ENCODE measurements around the gene CPED1.
A peak's percentile ranks its signal among the peaks of the same experiment; 100 is the strongest.
"Not testable (repeated sequence)": the region's sequence is repeated elsewhere in the genome, so short reads cannot be mapped to it uniquely, and the experiment has no call there.

The CPED1 gene

DNA sequence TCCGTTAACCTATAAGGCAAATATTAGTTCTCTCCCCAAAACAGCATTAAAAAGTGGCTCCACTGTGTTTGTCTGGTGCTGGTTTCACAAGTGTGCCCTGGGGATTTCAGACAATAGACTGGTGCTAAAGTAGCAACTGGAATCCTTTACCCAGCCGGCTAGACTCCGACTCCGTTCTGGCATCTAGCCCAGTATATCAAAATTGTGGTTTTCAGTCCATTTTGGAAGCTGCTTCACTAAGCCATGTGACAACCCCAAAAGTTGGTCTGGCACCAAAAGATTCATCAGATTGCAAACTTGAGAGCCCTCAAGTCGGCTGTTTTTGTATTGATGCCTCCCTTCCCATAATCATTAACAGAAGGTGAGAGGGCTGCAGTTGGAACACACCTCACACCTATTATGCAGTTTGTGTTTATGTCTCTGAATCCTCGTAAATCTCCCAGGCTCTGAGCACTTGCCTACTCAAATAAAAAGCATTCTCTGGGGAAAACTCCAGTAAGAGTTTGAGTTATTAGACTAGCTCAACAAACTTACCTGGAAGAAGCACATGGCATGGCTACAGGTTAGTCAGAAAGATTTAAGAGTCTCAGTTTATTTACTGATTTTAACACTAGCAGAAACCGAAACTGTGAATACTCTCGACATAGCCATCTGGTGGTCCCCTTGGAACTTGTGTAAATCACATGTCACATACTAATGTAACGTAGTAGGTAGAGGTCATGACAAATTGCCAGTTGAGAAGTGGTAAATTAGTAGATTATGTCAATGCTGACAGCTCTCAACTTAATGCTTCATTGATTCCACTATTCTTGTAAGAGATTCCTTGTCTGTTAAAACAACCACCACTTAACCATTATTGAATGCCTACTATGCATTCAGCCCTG lies 325.5 kb downstream of the CPED1 start:
- no peak overlapping the region for H3K4me3 ChIP-seq (ENCODE audit: low read length)
- H3K27ac ChIP-seq (ENCODE audit: low read length) = no peak overlapping the region
- H3K4me1 ChIP-seq (ENCODE audit: insufficient read depth, low read length) = no peaks in the 10 kb centered on the region
- no peaks in the 10 kb centered on the region for H3K27me3 ChIP-seq (ENCODE audit: insufficient read depth, low read length)
- H3K9ac ChIP-seq (ENCODE audit: low read depth, low read length) = no peak overlapping the region
- no peaks in the 10 kb centered on the region for H3K36me3 ChIP-seq (ENCODE audit: insufficient read depth, low read depth, low read length)
- no peaks in the 10 kb centered on the region for H3K9me3 ChIP-seq (ENCODE audit: insufficient read depth, low read depth, low read length)

- not testable (repeated sequence) for H3K27me3 ChIP-seq (ENCODE audit: insufficient read depth, low read length); H3K4me1 ChIP-seq (ENCODE audit: insufficient read depth, low read length); H3K4me3 ChIP-seq (ENCODE audit: low read length); H3K27ac ChIP-seq (ENCODE audit: low read length); H3K9me3 ChIP-seq (ENCODE audit: insufficient read depth, low read depth, low read length); H3K36me3 ChIP-seq (ENCODE audit: insufficient read depth, low read depth, low read length); H3K9ac ChIP-seq (ENCODE audit: low read depth, low read length)
These were observed 326.7 kb downstream of the CPED1 start for GRCh38 chr7:121315170-121315569.

DNA sequence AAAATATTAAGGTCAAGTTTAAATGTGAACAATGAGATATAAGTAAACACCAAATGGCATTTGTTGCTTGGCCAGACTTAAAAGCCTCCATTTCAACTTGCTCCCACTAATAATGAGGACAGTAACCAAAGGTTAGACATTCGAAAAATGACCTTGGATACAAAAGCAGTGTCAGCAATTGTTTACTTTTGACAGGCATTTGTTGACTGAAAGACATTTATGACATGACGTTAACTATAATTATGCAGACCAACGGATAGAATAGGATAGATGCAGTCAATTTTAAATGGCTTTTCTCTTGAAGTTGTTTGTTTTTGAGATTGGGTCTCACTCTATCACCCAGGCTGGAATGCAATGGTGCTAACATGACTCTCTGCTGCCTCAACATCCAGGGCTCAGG lies 333.9 kb downstream of the CPED1 start:
- H3K4me1 ChIP-seq (ENCODE audit: insufficient read depth, low read length) = no peaks in the 10 kb centered on the region
- H3K36me3 ChIP-seq (ENCODE audit: insufficient read depth, low read depth, low read length) = no peaks in the 10 kb centered on the region
- no peak overlapping the region for H3K9ac ChIP-seq (ENCODE audit: low read depth, low read length)

DNA sequence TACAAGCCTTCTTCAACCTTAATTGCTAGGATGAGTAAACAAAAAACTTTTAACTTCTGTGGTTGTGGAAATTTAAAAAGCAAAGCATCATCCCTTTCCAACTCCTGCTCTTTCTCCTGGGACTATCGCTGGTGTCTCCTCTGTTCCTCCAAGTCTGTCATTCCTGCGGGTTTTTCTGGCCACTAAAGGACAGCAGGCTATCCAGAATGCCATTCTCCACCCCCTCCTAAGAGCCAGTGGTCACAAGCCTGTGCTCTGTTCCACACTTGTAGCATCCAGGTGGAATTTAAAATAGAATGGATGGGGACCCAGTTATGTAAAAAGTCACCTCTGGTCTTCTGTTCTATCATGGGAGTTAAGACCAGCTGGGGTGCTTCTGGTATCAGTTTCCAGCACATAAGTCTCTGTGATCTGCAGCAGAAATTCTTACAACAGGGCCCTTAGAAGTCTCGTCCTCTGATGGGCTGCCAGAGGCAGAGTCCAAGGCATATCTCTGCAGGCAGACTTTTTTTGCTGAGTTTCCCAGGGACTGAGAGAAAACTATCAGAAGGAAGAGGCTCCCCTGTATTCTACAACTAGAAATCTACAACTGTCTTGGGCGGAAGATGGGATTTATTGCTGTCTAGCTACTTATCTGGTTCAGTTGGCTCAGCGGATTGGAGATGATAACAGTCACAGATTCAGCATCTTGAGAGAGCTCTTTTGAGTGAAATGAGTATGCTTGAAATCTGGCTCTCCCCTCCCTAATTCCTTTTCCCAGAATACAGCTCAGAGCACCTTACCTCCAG lies 335.2 kb downstream of the CPED1 start:
- Histone ChIP-seq H3K4me3 (ENCODE audit: low read length) (no peak overlapping the region), H3K4me1 (ENCODE audit: insufficient read depth, low read length) (no peaks in the 10 kb centered on the region), H3K9ac (ENCODE audit: low read depth, low read length) (no peak overlapping the region), H3K36me3 (ENCODE audit: insufficient read depth, low read depth, low read length) (no peaks in the 10 kb centered on the region), H3K9me3 (ENCODE audit: insufficient read depth, low read depth, low read length) (no peaks in the 10 kb centered on the region), H3K27me3 (ENCODE audit: insufficient read depth, low read length) (peaks cover 12% of the 10 kb centered on the region), H3K27ac (ENCODE audit: low read length) (no peak overlapping the region)

More for the DNA sequence above, 333.9 kb downstream of the CPED1 start:
- Histone ChIP-seq H3K4me3 (ENCODE audit: low read length) (no peak overlapping the region), H3K9me3 (ENCODE audit: insufficient read depth, low read depth, low read length) (no peaks in the 10 kb centered on the region), H3K27ac (ENCODE audit: low read length) (no peak overlapping the region), H3K27me3 (ENCODE audit: insufficient read depth, low read length) (no peaks in the 10 kb centered on the region)

- H3K27me3 ChIP-seq (ENCODE audit: insufficient read depth, low read length) = peaks cover 49% of the 10 kb centered on the region
- no peaks in the 10 kb centered on the region for H3K36me3 ChIP-seq (ENCODE audit: insufficient read depth, low read depth, low read length)
- no peak overlapping the region for H3K27ac ChIP-seq (ENCODE audit: low read length)
- no peaks in the 10 kb centered on the region for H3K9me3 ChIP-seq (ENCODE audit: insufficient read depth, low read depth, low read length)
- no peak overlapping the region for H3K9ac ChIP-seq (ENCODE audit: low read depth, low read length)
- H3K4me3 ChIP-seq (ENCODE audit: low read length) = no peak overlapping the region
- H3K4me1 ChIP-seq (ENCODE audit: insufficient read depth, low read length) = no peaks in the 10 kb centered on the region; the same call in 1 of the 2 replicates
These were observed 339.2 kb downstream of the CPED1 start for GRCh38 chr7:121327671-121328070.

DNA sequence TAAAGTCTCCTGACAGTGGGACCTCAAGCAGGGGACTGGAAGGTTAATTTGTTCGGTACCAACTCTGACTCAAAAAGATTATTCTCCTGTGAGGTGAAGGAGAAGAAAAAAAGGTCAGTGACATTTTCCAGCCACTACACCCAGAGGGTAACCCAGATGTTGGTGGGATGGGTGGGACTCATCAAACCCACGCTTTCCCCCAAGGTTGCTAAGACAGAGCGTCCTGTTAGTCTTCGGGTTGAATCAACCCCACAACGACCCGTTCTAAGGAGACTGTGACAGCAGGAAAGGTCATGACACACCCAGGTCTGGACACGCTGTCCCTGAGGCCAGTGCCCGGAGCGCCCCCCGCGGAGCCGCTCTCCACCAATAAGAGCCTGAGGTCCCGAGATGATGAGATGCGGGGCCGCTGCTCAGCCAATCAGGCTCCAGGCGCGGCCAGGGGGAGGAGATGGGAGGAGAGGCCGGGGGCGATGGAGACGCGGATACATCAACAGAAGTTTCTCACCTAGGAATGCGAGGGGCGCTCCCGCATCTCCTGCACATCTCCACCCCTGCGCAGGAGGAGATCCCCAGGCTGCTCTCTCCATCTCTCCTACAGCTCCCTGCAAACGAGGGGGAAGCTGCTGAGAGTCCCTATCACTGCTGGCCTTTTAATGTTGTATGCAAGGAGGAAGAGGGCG lies 340.1 kb downstream of the CPED1 start, which contains the start of gene WNT16:
TSS of gene WNT16 (plus strand) at position 493 of the 683 bp plus-strand sequence. CDS start 293 bp downstream, outside the sequence.
- Histone ChIP-seq H3K9ac (ENCODE audit: low read depth, low read length) (no peak within 1 kb of the TSS), H3K4me1 (ENCODE audit: insufficient read depth, low read length) (no peaks in the 10 kb centered on the region; the same call in 1 of the 2 replicates), H3K9me3 (ENCODE audit: insufficient read depth, low read depth, low read length) (no peaks in the 10 kb centered on the region), H3K36me3 (ENCODE audit: insufficient read depth, low read depth, low read length) (no peaks in the 10 kb centered on the region), H3K27me3 (ENCODE audit: insufficient read depth, low read length) (peaks cover 49% of the 10 kb centered on the region), H3K27ac (ENCODE audit: low read length) (no peak within 1 kb of the TSS), H3K4me3 (ENCODE audit: low read length) (peak within 1 kb of the TSS; percentile 69)

GRCh38 chr7:121329191-121330052 lies 340.9 kb downstream of the CPED1 start:
- H3K4me1 ChIP-seq (ENCODE audit: insufficient read depth, low read length) = no peaks in the 10 kb centered on the region; the same call in 1 of the 2 replicates
- peak overlapping the region; percentile 69 for H3K4me3 ChIP-seq (ENCODE audit: low read length)
- no peak overlapping the region for H3K27ac ChIP-seq (ENCODE audit: low read length)
- peaks cover 49% of the 10 kb centered on the region for H3K27me3 ChIP-seq (ENCODE audit: insufficient read depth, low read length)
- H3K9me3 ChIP-seq (ENCODE audit: insufficient read depth, low read depth, low read length) = no peaks in the 10 kb centered on the region
- H3K36me3 ChIP-seq (ENCODE audit: insufficient read depth, low read depth, low read length) = no peaks in the 10 kb centered on the region
- no peak overlapping the region for H3K9ac ChIP-seq (ENCODE audit: low read depth, low read length)

GRCh38 chr7:121330053-121330833 lies 341.7 kb downstream of the CPED1 start:
- Histone ChIP-seq H3K9me3 (ENCODE audit: insufficient read depth, low read depth, low read length) (no peaks in the 10 kb centered on the region), H3K27me3 (ENCODE audit: insufficient read depth, low read length) (peaks cover 49% of the 10 kb centered on the region), H3K27ac (ENCODE audit: low read length) (no peak overlapping the region), H3K36me3 (ENCODE audit: insufficient read depth, low read depth, low read length) (no peaks in the 10 kb centered on the region), H3K4me3 (ENCODE audit: low read length) (peak overlapping the region; percentile 69), H3K9ac (ENCODE audit: low read depth, low read length) (no peak overlapping the region), H3K4me1 (ENCODE audit: insufficient read depth, low read length) (no peaks in the 10 kb centered on the region; the same call in 1 of the 2 replicates)

DNA sequence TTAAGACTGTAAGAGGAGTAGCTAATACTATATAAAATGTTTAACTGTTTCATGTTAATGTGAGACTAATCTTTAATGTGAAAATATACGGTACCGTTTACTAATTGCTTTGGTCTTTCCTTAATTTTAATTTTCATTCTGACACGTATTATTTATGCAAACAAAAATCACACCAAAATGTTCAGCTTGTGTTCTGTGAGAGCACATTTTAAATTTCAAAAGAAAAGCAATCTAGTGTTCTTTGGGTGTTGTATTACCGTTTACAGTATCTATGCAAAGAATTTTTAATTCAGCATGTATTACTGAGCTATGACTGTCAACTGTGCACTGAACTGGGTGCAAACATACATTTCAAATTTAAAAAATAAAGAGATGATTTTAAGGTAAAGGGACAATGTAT lies 342.5 kb downstream of the CPED1 start:
- Histone ChIP-seq H3K27ac (ENCODE audit: low read length) (no peak overlapping the region), H3K9me3 (ENCODE audit: insufficient read depth, low read depth, low read length) (no peaks in the 10 kb centered on the region), H3K4me1 (ENCODE audit: insufficient read depth, low read length) (no peaks in the 10 kb centered on the region; the same call in 1 of the 2 replicates), H3K36me3 (ENCODE audit: insufficient read depth, low read depth, low read length) (no peaks in the 10 kb centered on the region), H3K27me3 (ENCODE audit: insufficient read depth, low read length) (peaks cover 49% of the 10 kb centered on the region), H3K9ac (ENCODE audit: low read depth, low read length) (no peak overlapping the region), H3K4me3 (ENCODE audit: low read length) (no peak overlapping the region)

DNA sequence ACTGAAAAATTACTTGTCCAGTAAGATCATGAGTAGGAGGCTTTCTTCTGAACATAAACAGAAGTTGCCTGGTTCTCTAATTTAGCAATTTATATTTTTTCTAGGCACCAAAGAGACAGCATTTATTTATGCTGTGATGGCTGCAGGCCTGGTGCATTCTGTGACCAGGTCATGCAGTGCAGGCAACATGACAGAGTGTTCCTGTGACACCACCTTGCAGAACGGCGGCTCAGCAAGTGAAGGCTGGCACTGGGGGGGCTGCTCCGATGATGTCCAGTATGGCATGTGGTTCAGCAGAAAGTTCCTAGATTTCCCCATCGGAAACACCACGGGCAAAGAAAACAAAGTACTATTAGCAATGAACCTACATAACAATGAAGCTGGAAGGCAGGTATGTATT lies 343.1 kb downstream of the CPED1 start:
- Histone ChIP-seq H3K4me1 (ENCODE audit: insufficient read depth, low read length) (no peaks in the 10 kb centered on the region; the same call in 1 of the 2 replicates), H3K36me3 (ENCODE audit: insufficient read depth, low read depth, low read length) (no peaks in the 10 kb centered on the region), H3K4me3 (ENCODE audit: low read length) (no peak overlapping the region), H3K27me3 (ENCODE audit: insufficient read depth, low read length) (peaks cover 49% of the 10 kb centered on the region), H3K9me3 (ENCODE audit: insufficient read depth, low read depth, low read length) (no peaks in the 10 kb centered on the region), H3K27ac (ENCODE audit: low read length) (no peak overlapping the region), H3K9ac (ENCODE audit: low read depth, low read length) (no peak overlapping the region)
